DMS79 treated with DMSO at 0.1 percent for 48 hours (cell line): ENCODE results near the gene SAGE1.
"Not testable (repeated sequence)": the region's sequence is repeated elsewhere in the genome, so short reads cannot be mapped to it uniquely, and the experiment has no call there.

Experiments used
- DNase-seq: peaks from one replicate; lab custom pipeline; 2025; lab: John Stamatoyannopoulos, UW

SAGE1 gene, protein sequence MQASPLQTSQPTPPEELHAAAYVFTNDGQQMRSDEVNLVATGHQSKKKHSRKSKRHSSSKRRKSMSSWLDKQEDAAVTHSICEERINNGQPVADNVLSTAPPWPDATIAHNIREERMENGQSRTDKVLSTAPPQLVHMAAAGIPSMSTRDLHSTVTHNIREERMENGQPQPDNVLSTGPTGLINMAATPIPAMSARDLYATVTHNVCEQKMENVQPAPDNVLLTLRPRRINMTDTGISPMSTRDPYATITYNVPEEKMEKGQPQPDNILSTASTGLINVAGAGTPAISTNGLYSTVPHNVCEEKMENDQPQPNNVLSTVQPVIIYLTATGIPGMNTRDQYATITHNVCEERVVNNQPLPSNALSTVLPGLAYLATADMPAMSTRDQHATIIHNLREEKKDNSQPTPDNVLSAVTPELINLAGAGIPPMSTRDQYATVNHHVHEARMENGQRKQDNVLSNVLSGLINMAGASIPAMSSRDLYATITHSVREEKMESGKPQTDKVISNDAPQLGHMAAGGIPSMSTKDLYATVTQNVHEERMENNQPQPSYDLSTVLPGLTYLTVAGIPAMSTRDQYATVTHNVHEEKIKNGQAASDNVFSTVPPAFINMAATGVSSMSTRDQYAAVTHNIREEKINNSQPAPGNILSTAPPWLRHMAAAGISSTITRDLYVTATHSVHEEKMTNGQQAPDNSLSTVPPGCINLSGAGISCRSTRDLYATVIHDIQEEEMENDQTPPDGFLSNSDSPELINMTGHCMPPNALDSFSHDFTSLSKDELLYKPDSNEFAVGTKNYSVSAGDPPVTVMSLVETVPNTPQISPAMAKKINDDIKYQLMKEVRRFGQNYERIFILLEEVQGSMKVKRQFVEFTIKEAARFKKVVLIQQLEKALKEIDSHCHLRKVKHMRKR

DNA sequence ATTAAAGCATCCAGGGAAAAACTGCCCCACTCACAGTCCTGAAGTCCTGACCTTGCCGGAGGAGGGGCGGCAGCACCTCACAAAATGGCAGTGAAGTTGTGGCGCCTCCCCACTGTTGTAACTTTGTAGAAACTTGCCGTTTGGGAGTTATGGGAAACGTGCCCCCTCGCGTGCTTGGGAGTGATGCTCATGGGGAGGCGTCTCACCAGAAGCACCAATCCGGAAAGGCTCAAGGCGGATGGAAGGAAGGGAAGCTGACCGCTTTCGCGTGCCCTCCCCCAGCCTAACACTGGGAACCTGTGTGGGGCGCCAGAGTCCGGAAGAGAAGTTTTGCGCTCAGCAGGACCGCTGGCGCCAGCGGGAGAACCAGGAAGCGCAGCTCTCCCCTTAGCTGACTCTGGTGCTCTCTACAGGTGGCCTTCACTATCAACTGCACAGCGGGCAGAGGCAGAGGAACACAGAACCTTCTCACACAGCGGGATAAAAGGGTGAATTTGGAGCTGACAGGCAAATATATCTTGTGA lies at the start of gene SAGE1, which contains the start of gene CT45A10:
Gene SAGE1, plus strand, starts transcription at position 423 of the 524 bp plus-strand sequence. CDS start 2,527 bp downstream, outside the sequence.
Gene CT45A10, minus strand, starts transcription at position 151 of the 524 bp plus-strand sequence. CDS start 8,100 bp downstream, outside the sequence.
- DNase-seq: no peak

DNA sequence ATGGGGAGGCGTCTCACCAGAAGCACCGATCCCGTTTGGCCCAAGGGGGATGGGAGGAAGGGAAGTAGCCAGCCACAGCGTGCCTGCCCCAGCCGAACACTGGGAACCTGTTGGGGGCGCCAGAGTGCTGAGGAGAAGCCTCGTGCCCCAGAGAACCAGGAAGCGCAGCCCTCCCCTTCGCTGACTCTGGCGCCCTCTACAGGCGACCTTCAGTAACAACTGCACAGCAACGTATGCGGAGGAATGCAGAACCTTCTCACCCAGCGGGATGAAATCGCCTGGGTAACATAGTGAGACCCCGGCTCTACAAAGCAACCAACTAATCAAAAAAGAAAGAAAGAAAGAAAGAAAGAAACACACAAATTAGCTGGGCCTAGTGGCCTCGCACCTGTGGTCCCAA lies 39.1 kb upstream of the SAGE1 start, which contains the start of gene CT45A8:
Gene CT45A8, minus strand, starts transcription at position 101 of the 400 bp plus-strand sequence. CDS start 3,755 bp downstream, outside the sequence.
- DNase-seq: not testable (repeated sequence)

DNA sequence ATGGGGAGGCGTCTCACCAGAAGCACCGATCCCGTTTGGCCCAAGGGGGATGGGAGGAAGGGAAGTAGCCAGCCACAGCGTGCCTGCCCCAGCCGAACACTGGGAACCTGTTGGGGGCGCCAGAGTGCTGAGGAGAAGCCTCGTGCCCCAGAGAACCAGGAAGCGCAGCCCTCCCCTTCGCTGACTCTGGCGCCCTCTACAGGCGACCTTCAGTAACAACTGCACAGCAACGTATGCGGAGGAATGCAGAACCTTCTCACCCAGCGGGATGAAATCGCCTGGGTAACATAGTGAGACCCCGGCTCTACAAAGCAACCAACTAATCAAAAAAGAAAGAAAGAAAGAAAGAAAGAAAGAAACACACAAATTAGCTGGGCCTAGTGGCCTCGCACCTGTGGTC lies 21.8 kb upstream of the SAGE1 start, which contains the start of gene CT45A9:
Gene CT45A9, minus strand, starts transcription at position 101 of the 400 bp plus-strand sequence. CDS start 3,751 bp downstream, outside the sequence.
- not testable (repeated sequence) for DNase-seq

DNA sequence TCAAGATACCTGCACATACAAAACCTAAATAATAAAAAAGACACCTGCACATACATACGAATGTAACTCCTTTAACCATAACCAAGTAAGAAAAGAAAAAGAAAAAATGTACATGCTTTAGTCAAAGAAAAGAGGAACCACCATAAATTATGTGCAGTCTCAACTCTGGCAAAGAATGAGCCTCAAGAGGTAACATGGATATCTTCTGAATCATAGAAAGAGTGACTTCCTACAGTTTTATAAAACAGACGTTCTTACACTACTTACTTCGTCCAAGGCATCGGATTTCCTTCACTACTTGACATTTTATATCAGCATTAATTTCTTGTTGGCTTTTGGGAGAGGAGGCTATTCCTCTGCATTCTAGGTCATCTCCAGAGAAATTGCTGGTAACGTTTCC lies 10.8 kb upstream of the SAGE1 start:
- not testable (repeated sequence) for DNase-seq

DNA sequence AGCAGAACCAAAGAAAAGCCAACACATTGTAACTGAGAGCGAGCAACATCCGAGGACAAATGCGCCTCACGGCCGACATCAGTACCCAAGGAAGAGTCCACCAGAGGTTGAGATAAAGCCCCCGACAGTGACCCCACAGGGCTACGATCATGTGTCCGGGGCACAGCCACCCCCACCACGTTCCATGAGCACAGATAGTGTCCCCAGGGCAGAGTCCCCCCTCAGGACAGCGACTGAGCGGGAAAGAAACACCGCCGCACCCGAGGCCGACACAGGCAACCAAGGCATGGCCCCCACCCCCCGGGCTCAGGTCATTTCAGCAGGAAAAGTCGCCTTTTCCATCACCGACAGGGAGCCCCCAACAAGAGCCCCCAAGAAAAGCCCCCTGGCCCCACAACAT lies 5.3 kb upstream of the SAGE1 start:
- DNase-seq: not testable (repeated sequence)

DNA sequence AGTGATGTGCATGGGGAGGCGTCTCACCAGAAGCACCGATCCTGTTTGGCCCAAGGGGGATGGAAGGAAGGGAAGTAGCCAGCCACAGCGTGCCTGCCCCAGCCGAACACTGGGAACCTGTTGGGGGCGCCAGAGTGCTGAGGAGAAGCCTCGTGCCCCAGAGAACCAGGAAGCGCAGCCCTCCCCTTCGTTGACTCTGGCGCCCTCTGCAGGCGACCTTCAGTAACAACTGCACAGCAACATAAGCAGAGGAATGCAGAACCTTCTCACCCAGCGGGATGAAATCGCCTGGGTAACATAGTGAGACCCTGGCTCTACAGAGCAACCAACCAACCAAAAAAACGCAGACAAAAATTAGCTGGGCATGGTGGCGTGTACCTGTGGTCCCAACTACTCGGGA lies 4.5 kb upstream of the SAGE1 start:
- DNase-seq: not testable (repeated sequence)

DNA sequence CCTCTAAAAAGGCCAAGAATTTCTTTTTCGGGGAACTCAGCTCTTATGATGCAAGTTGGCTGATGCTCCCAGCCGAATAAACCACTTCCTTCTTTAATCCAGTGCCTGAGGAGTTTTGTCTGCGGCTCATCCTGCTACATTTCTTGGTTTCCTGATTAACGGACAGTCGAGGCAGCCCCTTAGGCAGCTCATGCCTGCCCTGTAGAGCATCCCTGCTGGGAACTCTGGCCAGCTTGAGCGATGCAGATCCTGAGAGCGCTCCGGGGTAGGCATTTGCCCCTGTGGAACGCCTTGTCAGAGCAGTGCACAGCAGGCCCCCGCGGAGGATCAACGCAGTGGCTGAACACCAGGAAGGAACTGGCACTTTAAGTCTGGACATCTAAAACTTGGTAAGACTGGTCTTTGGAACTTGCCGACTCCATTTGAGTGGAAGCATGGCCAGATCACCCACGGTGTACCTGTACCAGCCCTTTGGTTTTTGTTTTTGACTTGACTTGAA lies 3.4 kb upstream of the SAGE1 start:
- no peak for DNase-seq

DNA sequence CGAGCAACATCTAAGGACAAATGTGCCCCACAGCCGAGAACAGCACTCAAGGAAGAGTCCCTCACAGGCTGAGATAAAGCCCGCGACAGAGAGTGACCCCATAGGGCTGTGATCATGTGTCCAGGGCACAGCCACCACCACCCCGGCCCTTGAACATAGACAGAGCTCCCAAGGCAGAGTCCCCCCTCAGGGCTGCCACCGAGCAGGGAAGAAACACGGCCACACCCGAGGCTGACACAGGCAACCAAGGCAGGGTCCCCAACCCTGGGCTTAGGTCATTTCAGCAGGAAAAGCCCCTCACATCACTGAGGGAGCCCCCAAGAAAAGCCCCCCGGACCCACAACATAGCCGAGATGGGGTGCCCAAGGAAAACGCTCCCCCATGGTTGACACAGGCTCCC lies 735 bp upstream of the SAGE1 start:
- no peak for DNase-seq

DNA sequence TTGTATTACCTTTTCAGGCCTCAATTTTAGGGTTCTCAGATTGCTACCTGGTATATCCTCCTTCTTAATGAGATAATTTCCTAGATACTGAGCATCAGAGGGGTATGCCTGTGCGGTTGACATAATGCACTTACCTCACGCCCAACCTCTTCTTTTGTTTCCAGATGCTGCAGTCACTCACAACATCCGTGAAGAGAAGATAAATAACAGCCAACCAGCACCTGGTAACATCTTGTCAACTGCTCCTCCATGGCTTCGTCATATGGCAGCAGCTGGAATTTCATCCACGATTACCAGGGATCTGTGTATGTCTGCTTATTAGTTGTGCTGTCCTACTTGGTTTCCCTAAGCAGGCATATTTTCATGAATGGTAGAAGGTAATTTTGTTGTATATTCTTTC lies 16.7 kb downstream of the SAGE1 start:
- no peak for DNase-seq

DNA sequence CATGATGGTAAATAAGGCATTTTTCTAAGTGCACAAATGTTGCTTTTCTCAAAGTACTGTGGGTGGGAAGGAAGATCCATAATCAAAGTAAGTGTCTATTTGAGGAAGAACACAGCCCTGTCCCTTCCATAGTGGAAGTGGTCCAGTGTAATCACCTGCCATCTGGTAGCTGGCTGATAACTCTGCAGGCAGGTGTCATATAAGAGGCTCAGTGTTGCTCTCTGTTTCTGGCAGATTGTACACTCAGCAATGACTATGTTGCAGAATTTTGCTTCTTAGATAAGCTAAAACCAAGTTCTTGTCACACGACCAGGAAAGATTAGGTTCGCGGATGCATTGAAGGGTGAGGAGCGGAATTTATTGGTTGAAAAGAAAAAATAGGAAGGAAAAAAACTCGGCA lies 20.9 kb downstream of the SAGE1 start:
- DNase-seq: no peak

DNA sequence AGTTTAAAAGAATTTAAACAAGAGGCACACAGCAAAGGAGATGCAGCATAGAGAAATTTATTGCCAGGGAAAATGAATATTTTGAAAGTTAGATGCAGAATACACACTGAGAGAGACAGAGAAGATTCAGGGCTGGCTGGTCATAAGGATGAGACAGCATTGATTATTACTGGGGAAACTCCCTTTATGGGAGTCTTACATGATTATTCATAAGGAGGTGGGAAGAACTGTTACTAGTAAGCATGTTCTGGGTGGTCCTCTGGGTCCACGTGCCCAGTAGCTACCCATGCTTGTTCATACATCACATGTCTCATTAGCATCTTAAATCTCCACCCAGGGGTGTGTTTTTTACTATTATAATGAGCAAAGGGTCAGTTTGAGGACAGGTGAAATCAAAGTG lies 27.0 kb downstream of the SAGE1 start:
- DNase-seq: not testable (repeated sequence)

DNA sequence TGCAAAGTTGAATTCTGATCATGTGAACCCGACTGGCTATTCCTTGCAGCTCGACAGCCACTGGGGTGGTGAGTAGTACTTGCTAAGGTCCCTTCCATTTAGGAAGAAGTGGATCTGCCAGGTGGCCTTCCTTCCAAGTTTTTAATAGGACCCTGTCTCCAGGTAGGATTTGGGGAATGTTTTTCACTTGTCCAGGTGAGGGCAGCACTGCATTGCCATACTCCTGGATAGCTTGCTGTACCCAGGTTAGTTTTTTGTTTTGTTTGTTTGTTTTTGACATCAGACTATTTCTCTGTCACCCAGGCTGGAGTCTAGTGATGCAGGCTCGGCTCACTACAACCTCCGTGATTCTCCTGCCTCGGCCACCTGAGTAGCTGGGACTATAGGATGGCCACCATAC lies 29.8 kb downstream of the SAGE1 start:
- no peak for DNase-seq

DNA sequence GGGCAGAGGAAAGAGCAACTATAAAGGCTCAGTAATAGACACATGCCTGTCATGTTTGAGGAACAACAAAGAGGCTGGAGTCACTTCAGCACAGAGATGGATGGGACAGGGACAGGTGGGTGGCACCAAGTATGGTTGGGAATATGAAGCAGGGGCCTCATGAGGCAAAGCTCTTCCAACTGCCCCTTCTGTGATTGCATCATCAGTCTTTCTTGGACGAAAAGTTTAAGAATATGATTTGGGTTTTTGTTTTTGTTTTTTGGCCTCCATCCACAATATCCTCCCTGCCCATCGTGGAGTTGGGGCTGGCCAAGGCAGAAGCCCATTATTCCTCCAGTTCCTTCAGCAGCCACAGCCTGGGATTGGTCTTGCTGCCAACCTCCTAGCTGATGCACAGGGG lies 34.4 kb downstream of the SAGE1 start:
- no peak for DNase-seq

DNA sequence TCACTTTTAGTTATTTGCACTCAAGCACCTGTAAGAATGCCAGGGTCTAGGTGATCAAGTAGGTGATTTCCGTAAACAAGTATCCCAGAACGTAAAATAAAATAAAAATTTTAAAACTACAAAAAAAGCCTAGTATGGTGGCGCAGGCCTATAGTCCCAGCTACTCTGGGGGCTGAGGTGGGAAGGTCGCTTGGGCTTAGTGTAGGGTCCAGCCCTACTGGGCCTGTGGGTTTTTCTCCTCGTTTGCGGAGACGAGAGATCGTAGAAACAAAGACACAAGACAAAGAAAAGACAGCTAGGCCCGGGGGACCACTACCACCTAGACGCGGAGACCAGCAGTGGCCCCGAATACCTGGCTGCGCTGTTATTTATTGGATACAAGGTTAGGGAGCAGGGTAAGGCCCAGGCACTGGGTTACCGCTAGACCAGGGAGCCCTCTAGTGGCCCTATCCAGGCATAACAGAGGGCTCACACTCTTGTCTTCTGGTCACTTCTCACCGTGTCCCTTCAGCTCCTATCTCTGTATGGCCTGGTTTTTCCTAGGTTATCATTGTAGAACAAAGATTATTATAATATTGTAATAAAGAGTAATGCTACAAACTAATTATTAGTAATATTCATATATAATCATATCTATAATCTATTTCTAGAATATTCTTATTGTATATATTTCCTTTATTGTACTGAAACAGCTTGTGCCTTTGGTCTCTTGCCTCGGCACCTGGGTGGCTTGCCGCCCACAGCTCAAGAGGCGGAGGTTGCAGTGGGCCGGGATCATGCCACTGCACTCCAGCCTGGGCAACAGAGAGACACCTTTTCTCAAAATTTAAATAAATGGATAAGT lies 38.4 kb downstream of the SAGE1 start:
- DNase-seq: peak; percentile 1

DNA sequence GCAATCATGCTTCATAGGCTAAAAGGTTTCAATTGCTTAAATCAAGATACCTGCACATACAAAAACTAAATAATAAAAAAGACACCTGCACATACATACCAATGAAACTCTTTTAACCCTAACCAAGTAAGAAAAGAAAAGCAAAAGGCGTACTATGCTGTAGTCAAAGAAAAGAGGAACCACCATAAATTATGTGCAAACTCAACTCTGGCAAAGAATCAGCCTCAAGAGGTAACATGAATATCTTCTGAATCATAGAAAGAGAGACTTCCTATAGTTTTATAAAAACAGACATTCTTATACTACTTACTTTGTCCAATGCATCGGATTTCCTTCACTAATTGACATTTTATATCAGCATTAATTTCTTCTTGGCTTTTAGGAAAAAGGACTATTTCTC lies 51.0 kb downstream of the SAGE1 start:
- DNase-seq: no peak

DNA sequence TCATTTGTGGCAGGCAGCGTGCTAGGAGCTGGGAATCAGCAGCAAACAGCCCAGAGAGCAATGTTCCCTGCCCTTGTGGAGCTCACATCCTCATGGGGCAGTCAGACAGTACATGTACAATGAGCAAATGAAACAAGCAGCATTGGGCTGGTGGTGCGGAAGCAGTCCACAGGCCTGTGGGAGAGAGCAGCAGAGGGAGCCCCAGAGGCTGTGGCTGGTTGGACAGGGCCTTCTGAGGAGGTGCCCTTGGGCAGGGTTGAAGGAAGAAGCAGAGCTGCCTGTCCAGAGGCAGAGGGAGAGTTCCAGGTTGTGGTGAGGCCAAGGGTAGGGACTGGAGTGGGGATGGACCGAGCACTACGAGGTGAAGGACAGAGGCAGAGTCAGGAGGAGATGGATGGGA lies 57.8 kb downstream of the SAGE1 start:
- no peak for DNase-seq
